Measurements from ENCODE around the gene GPR52.

GRCh38 chr1:174480324-174480723 is 32.6 kb downstream of the GPR52 start:
- TF ChIP-seq CTCF (conservative IDR thresholded peaks at IDR 0.05; ENCODE audit: low read depth, low read length) (no peak), EZH2 (IDR thresholded peaks at IDR 0.05; ENCODE audit: borderline replicate concordance, low read depth, low read length, poor library complexity, severe bottlenecking) (no peak)

Measured in A673 (cell line).